SK-N-SH treated with all-trans-retinoic acid at 6 μM for 48 hours (cell line): ENCODE measurements around the gene EGFL7.

Experiments used
- ATAC-seq: fragments of 200-7000 bp; cut with Tn5 transposase; 3 replicates; pipeline ENCODE4 v1.9.1; 2020; ENCODE audit warnings: mild to moderate bottlenecking, moderate library complexity
- ARNTL ChIP-seq: fragments of 450-650 bp; formaldehyde crosslinking; IDR thresholded peaks from 2 replicates; pipeline ENCODE4 v1.5.0; 2020; ENCODE audit warnings: low read depth, mild to moderate bottlenecking, moderate library complexity, borderline replicate concordance
- BACH2 ChIP-seq: fragments of 250-450 bp; sonication (Bioruptor Pico); IDR thresholded peaks from 2 replicates; pipeline ENCODE4 v1.9.0; 2021; ENCODE audit warnings: mild to moderate bottlenecking, borderline replicate concordance
- CREB5 ChIP-seq: fragments of 250-450 bp; sonication (Bioruptor Pico); IDR thresholded peaks from 2 replicates; pipeline ENCODE4 v1.5.1; 2020; ENCODE audit warnings: low read depth, mild to moderate bottlenecking, moderate library complexity
- CSDC2 ChIP-seq: fragments of 250-450 bp; sonication (Bioruptor Pico); IDR thresholded peaks from 2 replicates; pipeline ENCODE4 v1.5.0; 2020; ENCODE audit warnings: mild to moderate bottlenecking, moderate library complexity
- ESRRG ChIP-seq: fragments of 250-450 bp; sonication (Bioruptor Pico); IDR thresholded peaks from 2 replicates; pipeline ENCODE4 v1.6.1; 2021; ENCODE audit warnings: mild to moderate bottlenecking
- GLIS3 ChIP-seq: fragments of 250-450 bp; sonication (Bioruptor Pico); IDR thresholded peaks from 2 replicates; pipeline ENCODE4 v1.5.0; 2020; ENCODE audit warnings: mild to moderate bottlenecking, moderate library complexity
- PATZ1 ChIP-seq: fragments of 250-450 bp; sonication (Bioruptor Pico); IDR thresholded peaks from 2 replicates; pipeline ENCODE4 v1.8.0; 2020; ENCODE audit warnings: mild to moderate bottlenecking, moderate library complexity, borderline replicate concordance
- POU6F1 ChIP-seq: fragments of 250-450 bp; sonication (Bioruptor Pico); IDR thresholded peaks from 2 replicates; pipeline ENCODE4 v1.8.0; 2021; ENCODE audit warnings: low read depth, mild to moderate bottlenecking, moderate library complexity, borderline replicate concordance
- PPARA ChIP-seq: fragments of 250-450 bp; sonication (Bioruptor Pico); IDR thresholded peaks from 2 replicates; pipeline ENCODE4 v1.5.0; 2020; ENCODE audit warnings: mild to moderate bottlenecking, borderline replicate concordance
- RARB ChIP-seq: fragments of 250-450 bp; sonication (Bioruptor Pico); IDR thresholded peaks from 2 replicates; pipeline ENCODE4 v1.8.0; 2021; ENCODE audit warnings: mild to moderate bottlenecking, moderate library complexity
- SNAI2 ChIP-seq: fragments of 250-450 bp; sonication (Bioruptor Pico); IDR thresholded peaks from 2 replicates; pipeline ENCODE4 v1.5.0; 2020; ENCODE audit warnings: mild to moderate bottlenecking, moderate library complexity
- TCF4 ChIP-seq: fragments of 250-450 bp; sonication (Bioruptor Pico); IDR thresholded peaks from 2 replicates; pipeline ENCODE4 v1.8.0; 2021; ENCODE audit warnings: mild to moderate bottlenecking, moderate library complexity, borderline replicate concordance
- TOX ChIP-seq: fragments of 250-450 bp; sonication (Bioruptor Pico); IDR thresholded peaks from 2 replicates; pipeline ENCODE4 v1.8.0; 2021; ENCODE audit warnings: mild to moderate bottlenecking, moderate library complexity, borderline replicate concordance
- TSHZ2 ChIP-seq: fragments of 250-450 bp; sonication (Bioruptor Pico); IDR thresholded peaks from 2 replicates; pipeline ENCODE4 v1.5.0; 2020; ENCODE audit warnings: mild to moderate bottlenecking, moderate library complexity
- ZC3H10 ChIP-seq: fragments of 250-450 bp; sonication (Bioruptor Pico); IDR thresholded peaks from 2 replicates; pipeline ENCODE4 v1.5.1; 2021; ENCODE audit warnings: mild to moderate bottlenecking, moderate library complexity
- ZFP3 ChIP-seq: fragments of 250-450 bp; sonication (Bioruptor Pico); IDR thresholded peaks from 2 replicates; pipeline ENCODE4 v1.5.0; 2020; ENCODE audit warnings: mild to moderate bottlenecking, moderate library complexity
- ZFP30 ChIP-seq: fragments of 450-650 bp; formaldehyde crosslinking; IDR thresholded peaks from 2 replicates; pipeline ENCODE4 v1.5.0; 2022; ENCODE audit warnings: mild to moderate bottlenecking, moderate library complexity
- ZNF565 ChIP-seq: fragments of 450-650 bp; formaldehyde crosslinking; conservative IDR thresholded peaks from 2 replicates; pipeline ENCODE4 v1.5.0; 2020; ENCODE audit warnings: low read depth, mild to moderate bottlenecking, moderate library complexity
- ZNF70 ChIP-seq: fragments of 450-650 bp; formaldehyde crosslinking; IDR thresholded peaks from 2 replicates; pipeline ENCODE4 v1.5.0; 2020; ENCODE audit warnings: mild to moderate bottlenecking, moderate library complexity

The EGFL7 gene

GRCh38 chr9:136622538-136622948 is 40.2 kb upstream of the EGFL7 start:
- ATAC-seq: no peak
- TF ChIP-seq RARB (CRISPR knock-in tag): no peak
- no peak for TF ChIP-seq TCF4 (CRISPR knock-in tag)
- TF ChIP-seq ZFP3 (CRISPR knock-in tag): no peak
- no peak for TF ChIP-seq CSDC2 (CRISPR knock-in tag)
- TF ChIP-seq ZNF70 (CRISPR knock-in tag): no peak
- TF ChIP-seq BACH2: no peak

GRCh38 chr9:136623016-136623841 is 39.5 kb upstream of the EGFL7 start:
- TF ChIP-seq CREB5 (CRISPR knock-in tag): no peak
- no peak for ATAC-seq

- ATAC-seq: no peak
- TF ChIP-seq RARB (CRISPR knock-in tag): no peak
- TF ChIP-seq PATZ1 (CRISPR knock-in tag): no peak
- TF ChIP-seq TSHZ2: no peak
- TF ChIP-seq TOX (CRISPR knock-in tag): no peak
- no peak for TF ChIP-seq POU6F1 (CRISPR knock-in tag)
- TF ChIP-seq SNAI2: no peak
- no peak for TF ChIP-seq BACH2
- no peak for TF ChIP-seq ZNF565 (CRISPR knock-in tag)
- TF ChIP-seq TCF4 (CRISPR knock-in tag): no peak
- no peak for TF ChIP-seq CREB5 (CRISPR knock-in tag)
- no peak for TF ChIP-seq ZC3H10
- TF ChIP-seq GLIS3 (CRISPR knock-in tag): no peak
- no peak for TF ChIP-seq PPARA (CRISPR knock-in tag)
- TF ChIP-seq ESRRG: no peak
- TF ChIP-seq ARNTL: no peak
- TF ChIP-seq ZFP30 (CRISPR knock-in tag): no peak
These were observed 38.9 kb upstream of the EGFL7 start for GRCh38 chr9:136623842-136624183.
